Measurements from ENCODE around the gene POLN.
"Not testable (repeated sequence)": the region's sequence is repeated elsewhere in the genome, so short reads cannot be mapped to it uniquely, and the experiment has no call there.

POLN gene

DNA sequence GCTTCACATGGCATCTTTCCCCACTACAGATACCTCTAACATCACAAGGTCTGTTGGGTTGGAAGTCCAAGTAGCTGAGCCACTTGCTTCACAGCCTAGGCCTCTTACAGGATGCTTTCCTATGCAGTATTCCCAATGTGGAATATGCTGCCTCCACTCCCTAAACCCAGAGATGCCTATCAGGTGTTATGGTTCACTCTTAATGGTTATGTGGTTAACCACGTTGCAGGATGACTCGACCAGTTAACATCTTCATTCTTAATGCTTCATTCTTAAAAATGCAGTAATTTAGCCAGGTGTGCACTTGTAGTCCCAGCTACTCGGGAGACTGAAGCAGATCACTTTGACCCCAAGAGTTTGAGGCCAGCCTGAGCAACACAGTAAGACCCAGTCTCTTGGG is 24.2 kb downstream of the POLN start:
- peaks cover 5% of the 10 kb centered on the region for H3K36me3 ChIP-seq (ENCODE audit: control insufficient read depth, insufficient read depth, low read length)

DNA sequence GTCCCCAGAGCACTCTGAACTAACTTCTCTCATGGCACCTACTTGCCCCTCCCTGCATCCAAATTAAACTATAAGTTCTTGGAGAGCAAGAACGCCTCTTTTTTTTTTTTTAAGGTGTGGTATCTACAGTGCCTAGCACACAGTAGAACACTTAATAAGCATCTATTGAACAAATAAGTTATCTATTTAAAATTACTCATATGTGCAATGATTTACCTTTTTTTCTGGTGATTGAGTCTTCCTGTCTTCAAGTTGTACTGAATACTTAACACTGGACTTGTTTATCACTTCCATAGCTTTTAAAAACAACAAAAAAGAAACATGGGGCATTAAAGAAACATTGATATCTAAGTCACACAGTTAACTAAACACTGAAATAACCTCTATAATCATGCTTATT is 29.1 kb downstream of the POLN start:
- Histone ChIP-seq H3K9me3 (ENCODE audit: control insufficient read depth, low read length) (no peaks in the 10 kb centered on the region), H3K27me3 (replicated peaks; ENCODE audit: control insufficient read depth, insufficient read depth, low read length, poor library complexity, severe bottlenecking) (no peaks in the 10 kb centered on the region), H3K36me3 (ENCODE audit: control insufficient read depth, insufficient read depth, low read length) (no peaks in the 10 kb centered on the region), H3K4me3 (ENCODE audit: insufficient read depth, low read depth, low read length, poor library complexity, severe bottlenecking) (no peak overlapping the region), H3K4me1 (ENCODE audit: control insufficient read depth, insufficient read depth, low read length, poor library complexity, severe bottlenecking) (no peaks in the 10 kb centered on the region), H3K27ac (ENCODE audit: insufficient read depth, low read length, poor library complexity, severe bottlenecking) (no peak overlapping the region)
- no peak for DNase-seq

More for the DNA sequence above, 24.2 kb downstream of the POLN start:
- H3K4me1 ChIP-seq (ENCODE audit: control insufficient read depth, insufficient read depth, low read length, poor library complexity, severe bottlenecking): peaks cover 5% of the 10 kb centered on the region
- no peak overlapping the region for H3K27ac ChIP-seq (ENCODE audit: insufficient read depth, low read length, poor library complexity, severe bottlenecking)
- DNase-seq: no peak
- no peaks in the 10 kb centered on the region for H3K27me3 ChIP-seq (replicated peaks; ENCODE audit: control insufficient read depth, insufficient read depth, low read length, poor library complexity, severe bottlenecking)
- no peaks in the 10 kb centered on the region for H3K9me3 ChIP-seq (ENCODE audit: control insufficient read depth, low read length)
- H3K4me3 ChIP-seq (ENCODE audit: insufficient read depth, low read depth, low read length, poor library complexity, severe bottlenecking): no peak overlapping the region

DNA sequence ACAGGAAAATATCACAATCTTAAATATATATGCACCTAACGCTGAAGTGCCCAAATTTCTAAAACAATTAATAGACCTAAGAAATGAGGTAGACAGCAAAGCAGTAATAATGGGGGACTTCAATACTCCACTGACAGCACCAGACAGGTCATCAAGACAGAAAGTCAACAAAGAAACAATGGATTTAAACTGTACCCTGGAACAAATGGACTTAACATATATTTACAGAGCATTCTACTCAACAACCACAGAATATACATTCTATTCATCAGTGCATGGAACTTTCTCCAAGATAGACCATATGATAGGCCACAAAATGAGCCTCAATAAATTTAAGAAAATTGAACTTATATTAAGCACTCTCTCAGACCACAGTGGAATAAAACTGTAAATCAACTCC is 39.1 kb downstream of the POLN start:
- H3K36me3 ChIP-seq (ENCODE audit: control insufficient read depth, insufficient read depth, low read length); H3K27me3 ChIP-seq (replicated peaks; ENCODE audit: control insufficient read depth, insufficient read depth, low read length, poor library complexity, severe bottlenecking); H3K9me3 ChIP-seq (ENCODE audit: control insufficient read depth, low read length); H3K27ac ChIP-seq (ENCODE audit: insufficient read depth, low read length, poor library complexity, severe bottlenecking); DNase-seq; H3K4me3 ChIP-seq (ENCODE audit: insufficient read depth, low read depth, low read length, poor library complexity, severe bottlenecking); H3K4me1 ChIP-seq (ENCODE audit: control insufficient read depth, insufficient read depth, low read length, poor library complexity, severe bottlenecking): not testable (repeated sequence)

DNA sequence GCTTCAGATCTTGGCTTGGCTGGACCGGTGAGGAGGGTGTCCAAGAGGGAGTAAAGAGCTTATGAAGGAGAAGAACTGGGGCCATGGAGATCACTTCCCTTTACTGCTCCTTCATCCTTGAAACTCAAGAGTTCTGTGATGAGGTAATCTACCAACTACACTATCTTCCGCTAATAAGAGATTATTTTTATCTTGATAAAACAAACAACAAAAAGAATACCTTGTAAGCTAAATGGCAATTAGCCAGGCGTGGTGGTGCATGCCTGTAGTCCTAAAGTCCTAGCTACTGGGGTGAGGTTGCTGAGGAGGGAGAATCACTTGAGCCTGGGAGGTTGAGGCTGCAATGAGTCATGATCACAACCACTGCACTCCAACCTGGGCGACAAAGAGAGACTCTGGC is 47.4 kb downstream of the POLN start:
- no peaks in the 10 kb centered on the region for H3K36me3 ChIP-seq (ENCODE audit: control insufficient read depth, insufficient read depth, low read length)
- H3K27me3 ChIP-seq (replicated peaks; ENCODE audit: control insufficient read depth, insufficient read depth, low read length, poor library complexity, severe bottlenecking): no peaks in the 10 kb centered on the region
- no peak for DNase-seq
- H3K4me3 ChIP-seq (ENCODE audit: insufficient read depth, low read depth, low read length, poor library complexity, severe bottlenecking): no peak overlapping the region
- H3K9me3 ChIP-seq (ENCODE audit: control insufficient read depth, low read length): no peaks in the 10 kb centered on the region
- H3K4me1 ChIP-seq (ENCODE audit: control insufficient read depth, insufficient read depth, low read length, poor library complexity, severe bottlenecking): no peaks in the 10 kb centered on the region
- H3K27ac ChIP-seq (ENCODE audit: insufficient read depth, low read length, poor library complexity, severe bottlenecking): no peak overlapping the region

DNA sequence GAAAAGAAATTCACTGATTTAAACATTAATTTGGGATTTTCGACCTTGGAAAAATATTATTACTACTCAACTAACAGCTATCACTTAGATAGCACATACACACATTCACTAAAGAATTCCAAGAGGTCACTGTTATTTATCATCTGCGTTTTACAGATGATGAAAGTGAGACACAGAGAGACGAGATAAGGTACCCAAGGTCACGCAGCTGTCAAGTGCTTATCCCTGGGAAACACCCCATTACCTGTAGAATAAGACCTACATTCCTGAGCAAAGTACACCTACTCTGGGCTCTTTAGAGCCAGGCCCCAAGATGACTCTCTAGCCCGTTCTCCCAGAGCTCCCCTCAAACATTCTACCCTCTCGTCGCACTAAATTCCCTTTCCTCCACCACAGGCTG is 48.6 kb downstream of the POLN start:
- no peak overlapping the region for H3K27ac ChIP-seq (ENCODE audit: insufficient read depth, low read length, poor library complexity, severe bottlenecking)
- H3K9me3 ChIP-seq (ENCODE audit: control insufficient read depth, low read length): no peaks in the 10 kb centered on the region
- H3K27me3 ChIP-seq (replicated peaks; ENCODE audit: control insufficient read depth, insufficient read depth, low read length, poor library complexity, severe bottlenecking): no peaks in the 10 kb centered on the region
- H3K36me3 ChIP-seq (ENCODE audit: control insufficient read depth, insufficient read depth, low read length): no peaks in the 10 kb centered on the region
- no peak overlapping the region for H3K4me3 ChIP-seq (ENCODE audit: insufficient read depth, low read depth, low read length, poor library complexity, severe bottlenecking)
- no peaks in the 10 kb centered on the region for H3K4me1 ChIP-seq (ENCODE audit: control insufficient read depth, insufficient read depth, low read length, poor library complexity, severe bottlenecking)
- no peak for DNase-seq

DNA sequence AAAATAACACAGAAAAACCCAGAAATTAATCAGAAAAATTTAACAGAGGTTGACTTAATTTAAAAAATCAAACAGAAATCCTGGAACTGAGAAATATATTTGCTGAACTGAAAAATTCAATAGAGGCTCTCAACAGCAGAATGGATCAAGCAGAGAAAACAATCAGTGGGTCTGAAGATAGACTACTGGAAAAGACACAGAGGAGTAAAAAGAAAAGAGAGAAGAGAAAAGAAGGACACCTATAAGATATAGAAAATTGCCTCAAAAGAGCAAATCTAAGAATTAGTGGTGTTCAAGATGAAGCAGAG is 55.1 kb downstream of the POLN start:
- no peak for DNase-seq
- Histone ChIP-seq H3K36me3 (ENCODE audit: control insufficient read depth, insufficient read depth, low read length) (no peaks in the 10 kb centered on the region), H3K9me3 (ENCODE audit: control insufficient read depth, low read length) (no peaks in the 10 kb centered on the region), H3K4me3 (ENCODE audit: insufficient read depth, low read depth, low read length, poor library complexity, severe bottlenecking) (no peak overlapping the region), H3K4me1 (ENCODE audit: control insufficient read depth, insufficient read depth, low read length, poor library complexity, severe bottlenecking) (no peaks in the 10 kb centered on the region), H3K27ac (ENCODE audit: insufficient read depth, low read length, poor library complexity, severe bottlenecking) (no peak overlapping the region), H3K27me3 (replicated peaks; ENCODE audit: control insufficient read depth, insufficient read depth, low read length, poor library complexity, severe bottlenecking) (no peaks in the 10 kb centered on the region)

DNA sequence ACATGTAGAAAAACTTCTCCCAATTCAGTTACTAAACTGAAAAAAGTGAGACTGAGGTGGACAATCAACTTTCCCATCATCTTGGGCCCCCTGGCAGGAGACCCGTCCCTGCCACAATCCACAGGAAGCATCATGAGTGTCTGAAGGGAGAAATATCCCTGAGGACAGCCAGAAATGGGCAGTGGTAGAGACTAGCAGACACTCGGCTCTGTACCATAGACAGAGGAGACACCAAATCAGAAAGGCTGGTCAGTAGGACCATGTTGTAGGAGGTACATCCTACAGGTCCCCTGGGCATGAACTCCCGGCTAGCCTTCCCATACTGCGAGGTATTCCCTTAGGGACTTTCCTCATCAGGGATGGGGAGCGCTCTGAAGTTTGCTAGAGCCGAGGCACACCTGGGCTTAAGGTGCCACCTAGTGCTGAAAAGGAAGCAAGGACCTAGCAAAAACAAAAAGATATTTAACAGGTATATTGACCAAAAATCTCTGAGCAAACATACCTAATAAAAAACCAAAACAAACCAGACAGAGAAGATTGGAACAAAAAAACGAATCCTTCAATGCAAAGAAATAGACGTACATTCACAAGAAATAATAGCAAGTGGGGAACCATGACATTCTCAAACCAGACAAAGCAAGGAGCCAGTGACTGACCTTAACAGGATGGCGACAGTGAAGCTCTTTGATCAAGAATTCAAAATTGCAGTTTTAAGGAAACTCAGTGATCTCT is 55.6 kb downstream of the POLN start:
- Histone ChIP-seq H3K27ac (ENCODE audit: insufficient read depth, low read length, poor library complexity, severe bottlenecking) (no peak overlapping the region), H3K27me3 (replicated peaks; ENCODE audit: control insufficient read depth, insufficient read depth, low read length, poor library complexity, severe bottlenecking) (no peaks in the 10 kb centered on the region), H3K9me3 (ENCODE audit: control insufficient read depth, low read length) (no peaks in the 10 kb centered on the region), H3K4me3 (ENCODE audit: insufficient read depth, low read depth, low read length, poor library complexity, severe bottlenecking) (no peak overlapping the region), H3K36me3 (ENCODE audit: control insufficient read depth, insufficient read depth, low read length) (no peaks in the 10 kb centered on the region), H3K4me1 (ENCODE audit: control insufficient read depth, insufficient read depth, low read length, poor library complexity, severe bottlenecking) (no peaks in the 10 kb centered on the region)
- DNase-seq: no peak

DNA sequence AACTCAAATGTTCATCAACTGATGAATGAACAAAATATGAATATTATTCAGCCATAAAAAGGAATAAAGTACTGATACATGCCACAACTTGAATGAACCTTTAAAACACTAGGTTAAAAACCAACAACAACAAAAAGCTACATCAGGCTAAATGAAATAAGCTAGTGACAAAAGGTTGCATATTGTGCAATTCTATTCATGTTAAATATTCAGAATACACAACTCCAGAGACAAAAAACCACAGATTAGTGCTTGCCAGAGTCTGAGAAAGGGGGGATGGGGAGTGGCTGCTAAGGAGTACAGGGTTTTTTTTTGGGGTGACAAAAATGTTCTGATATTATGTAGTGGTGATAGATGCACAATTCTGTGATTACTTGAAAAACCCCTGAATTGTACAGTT is 58.5 kb downstream of the POLN start:
- Histone ChIP-seq H3K27ac (ENCODE audit: insufficient read depth, low read length, poor library complexity, severe bottlenecking) (no peak overlapping the region), H3K9me3 (ENCODE audit: control insufficient read depth, low read length) (no peaks in the 10 kb centered on the region), H3K27me3 (replicated peaks; ENCODE audit: control insufficient read depth, insufficient read depth, low read length, poor library complexity, severe bottlenecking) (no peaks in the 10 kb centered on the region), H3K4me3 (ENCODE audit: insufficient read depth, low read depth, low read length, poor library complexity, severe bottlenecking) (no peak overlapping the region), H3K36me3 (ENCODE audit: control insufficient read depth, insufficient read depth, low read length) (no peaks in the 10 kb centered on the region), H3K4me1 (ENCODE audit: control insufficient read depth, insufficient read depth, low read length, poor library complexity, severe bottlenecking) (no peaks in the 10 kb centered on the region)
- no peak for DNase-seq

DNA sequence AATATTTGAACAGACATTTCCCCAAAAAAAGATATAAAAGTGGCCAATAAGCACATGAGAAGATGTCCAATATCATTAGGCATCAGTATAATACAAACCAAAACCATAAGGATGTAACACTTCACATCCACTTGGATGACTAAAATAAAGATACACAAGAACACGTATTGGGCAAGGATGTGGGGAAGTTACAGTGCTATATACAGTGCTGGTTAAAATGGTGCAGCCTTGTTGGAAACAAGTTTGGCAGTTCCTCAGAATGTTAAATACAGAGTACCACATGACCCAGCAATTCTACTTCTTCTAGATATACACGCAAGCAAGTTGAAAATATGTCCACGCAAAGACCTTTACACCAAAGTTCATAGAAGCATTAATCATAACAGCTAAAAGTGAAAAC is 58.9 kb downstream of the POLN start:
- Histone ChIP-seq H3K36me3 (ENCODE audit: control insufficient read depth, insufficient read depth, low read length) (no peaks in the 10 kb centered on the region), H3K9me3 (ENCODE audit: control insufficient read depth, low read length) (no peaks in the 10 kb centered on the region), H3K27ac (ENCODE audit: insufficient read depth, low read length, poor library complexity, severe bottlenecking) (no peak overlapping the region), H3K27me3 (replicated peaks; ENCODE audit: control insufficient read depth, insufficient read depth, low read length, poor library complexity, severe bottlenecking) (no peaks in the 10 kb centered on the region), H3K4me3 (ENCODE audit: insufficient read depth, low read depth, low read length, poor library complexity, severe bottlenecking) (no peak overlapping the region), H3K4me1 (ENCODE audit: control insufficient read depth, insufficient read depth, low read length, poor library complexity, severe bottlenecking) (no peaks in the 10 kb centered on the region)
- no peak for DNase-seq

DNA sequence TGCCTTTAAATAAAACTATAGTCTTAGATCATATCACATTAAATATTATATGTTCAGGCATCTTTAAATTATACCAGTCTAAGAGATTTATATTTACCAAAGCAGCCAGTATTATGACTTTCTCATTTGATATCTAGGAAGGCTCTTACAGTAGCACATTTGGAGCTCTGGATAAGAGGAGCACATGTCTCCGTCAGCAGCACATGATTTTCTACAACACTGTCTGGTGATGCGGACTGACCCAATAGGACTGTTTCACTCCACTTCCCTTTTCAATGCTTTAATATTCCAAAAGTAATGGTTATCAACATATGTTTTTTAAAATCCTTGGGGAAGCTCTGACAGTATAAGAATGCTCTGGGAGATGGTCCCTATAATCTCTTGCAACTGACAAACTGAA is 61.5 kb downstream of the POLN start:
- Histone ChIP-seq H3K27me3 (replicated peaks; ENCODE audit: control insufficient read depth, insufficient read depth, low read length, poor library complexity, severe bottlenecking) (no peaks in the 10 kb centered on the region), H3K4me1 (ENCODE audit: control insufficient read depth, insufficient read depth, low read length, poor library complexity, severe bottlenecking) (no peaks in the 10 kb centered on the region), H3K27ac (ENCODE audit: insufficient read depth, low read length, poor library complexity, severe bottlenecking) (no peak overlapping the region), H3K36me3 (ENCODE audit: control insufficient read depth, insufficient read depth, low read length) (no peaks in the 10 kb centered on the region), H3K9me3 (ENCODE audit: control insufficient read depth, low read length) (no peaks in the 10 kb centered on the region), H3K4me3 (ENCODE audit: insufficient read depth, low read depth, low read length, poor library complexity, severe bottlenecking) (no peak overlapping the region)
- no peak for DNase-seq
